ENCODE results near the gene ANO9. TPM values are rescaled to one million over a fixed set of nuclear protein-coding genes. Genes with fewer than 3 reads are reported as not detected.
A peak's percentile ranks its signal among the peaks of the same experiment; 100 is the strongest.

Gene ANO9
- total and polyA plus RNA-seq, 2 experiments from 2014 or later: 9.0 to 10.2 TPM

DNA sequence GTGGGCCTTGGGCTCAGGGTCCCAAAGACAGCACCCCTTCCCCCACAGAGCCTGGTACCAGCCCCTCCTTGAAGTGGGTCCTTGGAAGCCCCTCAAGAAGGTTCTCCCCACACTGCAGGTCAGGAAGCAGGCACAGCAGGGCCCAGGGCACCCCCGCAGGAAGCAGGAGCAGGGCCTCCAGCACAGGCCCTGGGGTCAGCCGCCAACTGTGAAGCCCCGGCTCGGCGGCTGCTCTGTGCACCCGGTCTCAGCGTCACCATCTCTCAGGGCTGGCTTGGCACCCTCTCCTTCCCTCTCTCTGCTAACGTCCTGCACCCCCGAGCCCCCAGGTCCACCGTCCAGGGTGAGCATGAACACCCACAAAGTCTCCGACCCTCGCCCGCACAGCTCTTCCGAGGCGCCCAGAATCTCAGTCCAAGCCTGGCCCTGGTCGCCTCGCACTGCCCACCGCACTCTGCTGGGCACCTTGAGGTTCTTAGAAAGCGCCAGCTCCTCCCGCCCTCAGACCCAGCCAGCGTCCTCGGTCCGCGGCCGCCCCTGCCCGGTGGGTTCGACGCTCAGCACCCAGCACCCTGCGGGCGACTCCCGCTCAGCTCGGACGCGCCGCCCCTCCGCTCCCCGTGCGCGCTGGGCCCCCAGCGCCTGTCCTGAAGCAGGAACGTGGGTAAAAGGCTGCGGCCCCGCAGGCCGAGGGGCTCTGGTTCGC is 25.6 kb downstream of the ANO9 start (continued):
- TF ChIP-seq, protein P1, sequence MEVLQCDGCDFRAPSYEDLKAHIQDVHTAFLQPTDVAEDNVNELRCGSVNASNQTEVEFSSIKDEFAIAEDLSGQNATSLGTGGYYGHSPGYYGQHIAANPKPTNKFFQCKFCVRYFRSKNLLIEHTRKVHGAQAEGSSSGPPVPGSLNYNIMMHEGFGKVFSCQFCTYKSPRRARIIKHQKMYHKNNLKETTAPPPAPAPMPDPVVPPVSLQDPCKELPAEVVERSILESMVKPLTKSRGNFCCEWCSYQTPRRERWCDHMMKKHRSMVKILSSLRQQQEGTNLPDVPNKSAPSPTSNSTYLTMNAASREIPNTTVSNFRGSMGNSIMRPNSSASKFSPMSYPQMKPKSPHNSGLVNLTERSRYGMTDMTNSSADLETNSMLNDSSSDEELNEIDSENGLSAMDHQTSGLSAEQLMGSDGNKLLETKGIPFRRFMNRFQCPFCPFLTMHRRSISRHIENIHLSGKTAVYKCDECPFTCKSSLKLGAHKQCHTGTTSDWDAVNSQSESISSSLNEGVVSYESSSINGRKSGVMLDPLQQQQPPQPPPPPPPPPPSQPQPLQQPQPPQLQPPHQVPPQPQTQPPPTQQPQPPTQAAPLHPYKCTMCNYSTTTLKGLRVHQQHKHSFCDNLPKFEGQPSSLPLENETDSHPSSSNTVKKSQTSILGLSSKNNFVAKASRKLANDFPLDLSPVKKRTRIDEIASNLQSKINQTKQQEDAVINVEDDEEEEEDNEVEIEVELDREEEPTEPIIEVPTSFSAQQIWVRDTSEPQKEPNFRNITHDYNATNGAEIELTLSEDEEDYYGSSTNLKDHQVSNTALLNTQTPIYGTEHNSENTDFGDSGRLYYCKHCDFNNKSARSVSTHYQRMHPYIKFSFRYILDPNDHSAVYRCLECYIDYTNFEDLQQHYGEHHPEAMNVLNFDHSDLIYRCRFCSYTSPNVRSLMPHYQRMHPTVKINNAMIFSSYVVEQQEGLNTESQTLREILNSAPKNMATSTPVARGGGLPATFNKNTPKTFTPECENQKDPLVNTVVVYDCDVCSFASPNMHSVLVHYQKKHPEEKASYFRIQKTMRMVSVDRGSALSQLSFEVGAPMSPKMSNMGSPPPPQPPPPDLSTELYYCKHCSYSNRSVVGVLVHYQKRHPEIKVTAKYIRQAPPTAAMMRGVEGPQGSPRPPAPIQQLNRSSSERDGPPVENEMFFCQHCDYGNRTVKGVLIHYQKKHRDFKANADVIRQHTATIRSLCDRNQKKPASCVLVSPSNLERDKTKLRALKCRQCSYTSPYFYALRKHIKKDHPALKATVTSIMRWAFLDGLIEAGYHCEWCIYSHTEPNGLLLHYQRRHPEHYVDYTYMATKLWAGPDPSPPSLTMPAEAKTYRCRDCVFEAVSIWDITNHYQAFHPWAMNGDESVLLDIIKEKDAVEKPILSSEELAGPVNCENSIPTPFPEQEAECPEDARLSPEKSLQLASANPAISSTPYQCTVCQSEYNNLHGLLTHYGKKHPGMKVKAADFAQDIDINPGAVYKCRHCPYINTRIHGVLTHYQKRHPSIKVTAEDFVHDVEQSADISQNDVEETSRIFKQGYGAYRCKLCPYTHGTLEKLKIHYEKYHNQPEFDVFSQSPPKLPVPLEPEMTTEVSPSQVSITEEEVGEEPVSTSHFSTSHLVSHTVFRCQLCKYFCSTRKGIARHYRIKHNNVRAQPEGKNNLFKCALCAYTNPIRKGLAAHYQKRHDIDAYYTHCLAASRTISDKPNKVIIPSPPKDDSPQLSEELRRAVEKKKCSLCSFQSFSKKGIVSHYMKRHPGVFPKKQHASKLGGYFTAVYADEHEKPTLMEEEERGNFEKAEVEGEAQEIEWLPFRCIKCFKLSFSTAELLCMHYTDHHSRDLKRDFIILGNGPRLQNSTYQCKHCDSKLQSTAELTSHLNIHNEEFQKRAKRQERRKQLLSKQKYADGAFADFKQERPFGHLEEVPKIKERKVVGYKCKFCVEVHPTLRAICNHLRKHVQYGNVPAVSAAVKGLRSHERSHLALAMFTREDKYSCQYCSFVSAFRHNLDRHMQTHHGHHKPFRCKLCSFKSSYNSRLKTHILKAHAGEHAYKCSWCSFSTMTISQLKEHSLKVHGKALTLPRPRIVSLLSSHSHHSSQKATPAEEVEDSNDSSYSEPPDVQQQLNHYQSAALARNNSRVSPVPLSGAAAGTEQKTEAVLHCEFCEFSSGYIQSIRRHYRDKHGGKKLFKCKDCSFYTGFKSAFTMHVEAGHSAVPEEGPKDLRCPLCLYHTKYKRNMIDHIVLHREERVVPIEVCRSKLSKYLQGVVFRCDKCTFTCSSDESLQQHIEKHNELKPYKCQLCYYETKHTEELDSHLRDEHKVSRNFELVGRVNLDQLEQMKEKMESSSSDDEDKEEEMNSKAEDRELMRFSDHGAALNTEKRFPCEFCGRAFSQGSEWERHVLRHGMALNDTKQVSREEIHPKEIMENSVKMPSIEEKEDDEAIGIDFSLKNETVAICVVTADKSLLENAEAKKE (CRISPR knock-in tag; IDR thresholded peaks at IDR 0.05): no peak

DNA sequence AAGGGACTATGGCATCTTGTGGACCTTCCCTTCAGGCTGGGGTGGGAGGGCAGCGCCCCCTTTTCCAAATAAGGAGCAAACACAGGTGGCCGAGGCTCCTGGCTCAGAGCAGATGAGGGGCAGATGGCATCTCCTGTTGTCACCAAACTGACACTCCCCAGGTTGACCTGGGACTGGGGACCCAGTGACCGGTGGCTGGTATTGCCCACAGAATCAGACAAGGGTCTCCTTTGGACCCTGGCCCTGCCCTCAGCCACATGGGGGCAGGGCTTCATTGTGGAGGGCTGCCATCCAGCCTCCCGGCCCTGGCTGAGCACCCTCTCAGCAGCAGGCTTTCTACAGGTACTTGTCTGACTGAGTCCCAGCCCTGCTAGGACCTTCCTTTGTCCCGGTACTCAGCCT is 26.2 kb downstream of the ANO9 start:
- TF ChIP-seq CTCF (conservative IDR thresholded peaks at IDR 0.05; ENCODE audit: low read depth in 2 of 2) (peak in 1 of 2 experiments; percentile 13; a peak in 2 of 4 replicates), POLR2AphosphoS5 (IDR thresholded peaks at IDR 0.05; ENCODE audit: low read depth) (no peak)
- Histone ChIP-seq H3F3A (replicated peaks; ENCODE audit: low read depth) (peaks cover 7% of the 10 kb centered on the region), H3K4me3 (peak overlapping the region; percentile 78), H3K36me3 (ENCODE audit: insufficient read depth) (no peaks in the 10 kb centered on the region), H2AFZ (no peak overlapping the region), H3K27me3 (ENCODE audit: insufficient read depth) (no peaks in the 10 kb centered on the region), H4K20me1 (replicated peaks; ENCODE audit: insufficient read depth) (no peaks in the 10 kb centered on the region; the same call in 1 of the 2 replicates), H3K79me2 (replicated peaks; ENCODE audit: insufficient read depth) (peaks cover 5% of the 10 kb centered on the region), H3K4me2 (peak overlapping the region; percentile 95), H3K27ac (ENCODE audit: low read depth) (no peak overlapping the region), H3K4me1 (ENCODE audit: insufficient read depth) (peaks cover 7% of the 10 kb centered on the region; the same call in 1 of the 2 replicates), H3K9me2 (ENCODE audit: insufficient read depth) (no peaks in the 10 kb centered on the region)
- H3K36me3 Mint-ChIP-seq (ENCODE audit: low read depth): no peaks in the 10 kb centered on the region
- H3K9me3 Mint-ChIP-seq: no peaks in the 10 kb centered on the region
- peaks cover 23% of the 10 kb centered on the region for H3K27me3 Mint-ChIP-seq (ENCODE audit: insufficient read depth, low read depth, poor library complexity)
- no peak overlapping the region for H3K27ac Mint-ChIP-seq
- peak overlapping the region; percentile 78 for H3K4me3 Mint-ChIP-seq
- no peak for DNase-seq (ENCODE audit: low spot score)
- peaks cover 26% of the 10 kb centered on the region for H3K4me1 Mint-ChIP-seq
- ATAC-seq: peak; percentile 0; the same call in 1 of the 3 replicates
